Left lung (tissue), 14 donors: ENCODE results near the gene TMEM205. TPM values are rescaled to one million over a fixed set of nuclear protein-coding genes. Genes with fewer than 3 reads are reported as not detected.

Experiments used
- ATAC-seq: fragments of 200-7000 bp; cut with Tn5 transposase; one replicate; pipeline ENCODE4 v1.9.1; 2020; ENCODE audit warnings: moderate library complexity
- DNase-seq, 4 donors: peaks; one replicate each; pipeline ENCODE4 v3.0.0-alpha.2; 2013 to 2020
- H3K27ac ChIP-seq, 2 donors: fragments of 200-600 bp; sonication (generic) in 1 of 2; one replicate each; pipeline versions ENCODE4 v1.5.0 to v1.8.0; 2020 to 2021
- H3K27me3 ChIP-seq, 2 donors: fragments of 200-600 bp; sonication (generic) in 1 of 2; one replicate each; pipeline versions ENCODE4 v1.5.0 to v1.8.0; 2020 to 2021
- H3K36me3 ChIP-seq, 2 donors: fragments of 200-600 bp; sonication (generic) in 1 of 2; one replicate each; pipeline versions ENCODE4 v1.5.0 to v1.8.0; 2020 to 2021
- H3K4me1 ChIP-seq, 2 donors: fragments of 200-600 bp; one replicate each; pipeline ENCODE4 v1.8.0; 2021
- H3K4me3 ChIP-seq, 2 donors: fragments of 200-600 bp; sonication (generic) in 1 of 2; one replicate each; pipeline versions ENCODE4 v1.5.0 to v1.8.0; 2020 to 2021; ENCODE audit warnings: mild to moderate bottlenecking in 1 of 2
- H3K9me3 ChIP-seq, 2 donors: fragments of 200-600 bp; sonication (generic) in 1 of 2; one replicate each; pipeline versions ENCODE4 v1.5.0 to v1.8.0; 2020 to 2021
- CTCF ChIP-seq, 2 donors: fragments of 200-600 bp; sonication (generic) in 1 of 2; IDR thresholded peaks; one replicate each; pipeline versions ENCODE4 v1.5.0 to v1.8.0; 2021; ENCODE audit warnings: antibody characterized with exemption in 2 of 2
- intact Hi-C, 2 donors: fragments of 100-400 bp; cut with DNase I; formaldehyde crosslinking; loops; one replicate each; pipeline versions ENCODE4 v1.11.2 to v1.14.2; 2022
- long read RNA-seq, 12 donors: library from polyadenylated mRNA in 2 of 12; unstranded in 2 of 12; transcript quantifications; one replicate each; pipeline ENCODE4 v2.0.0 and lab custom pipeline, GENCODE V29; 2019 to 2026
- polyA plus RNA-seq, 6 donors: library from polyadenylated mRNA; unstranded; fragments of 120-200 nt; gene quantifications; one replicate each; pipeline ENCODE4 v1.2.1, GENCODE V29; 2013; ENCODE audit not compliant: insufficient read length in 6 of 6
- total RNA-seq, 2 donors: library from RNA; stranded (reverse); fragmentation: NEBNext Ultra II Directional; extraction: Animal tissue kit (Norgen Biotek cat#: 25700); gene quantifications; one replicate each; pipeline ENCODE4 v1.2.1, GENCODE V29; 2021
- donor health status: DM: no; HTN: yes; CAD: no.
- donor health status: DM: no; HTN: no; CAD: no.

TMEM205 gene
- total RNA-seq: 10 to 100 TPM; 71.4 to 88.0 TPM
- polyA plus RNA-seq: 10 to 100 TPM; 77.0 to 83.4 (median 79.0) TPM
- long read RNA-seq, donor 1, transcript TMEM205-201 (3 exons, 1,034 nt): minor isoform, 11 of 86 reads
- long read RNA-seq, donor 1, transcript TMEM205-210 (4 exons, 840 nt): minor isoform, 8 of 86 reads
- long read RNA-seq, donor 1, transcript TMEM205-216 (4 exons, 792 nt): major isoform, 42 of 86 reads
- long read RNA-seq, donor 1, transcript TMEM205-203 (2 exons, 1,147 nt): minor isoform, 11 of 86 reads
- long read RNA-seq, donor 1, partial matches to known transcripts: 0 of 86 reads
- long read RNA-seq, donor 1, other reads (novel, unspliced or antisense): 0 of 86 reads
- long read RNA-seq, donor 2, transcript TMEM205-203 (2 exons, 1,147 nt): minor isoform, 10 of 56 reads
- long read RNA-seq, donor 2, transcript TMEM205-201 (3 exons, 1,034 nt): minor isoform, 8 of 56 reads
- long read RNA-seq, donor 2, transcript TMEM205-216 (4 exons, 792 nt): major isoform, 17 of 56 reads
- long read RNA-seq, donor 2, partial matches to known transcripts: 16 of 56 reads
- long read RNA-seq, donor 2, other reads (novel, unspliced or antisense): 0 of 56 reads
- long read RNA-seq, donor 3, transcript TMEM205-201 (3 exons, 1,034 nt): minor isoform, 6 of 55 reads
- long read RNA-seq, donor 3, transcript TMEM205-210 (4 exons, 840 nt): minor isoform, 9 of 55 reads
- long read RNA-seq, donor 3, transcript TMEM205-203 (2 exons, 1,147 nt): minor isoform, 12 of 55 reads
- long read RNA-seq, donor 3, transcript TMEM205-216 (4 exons, 792 nt): major isoform, 20 of 55 reads
- long read RNA-seq, donor 3, partial matches to known transcripts: 0 of 55 reads
- long read RNA-seq, donor 3, other reads (novel, unspliced or antisense): 0 of 55 reads
- long read RNA-seq, donor 4, transcript TMEM205-205 (4 exons, 677 nt): minor isoform, 5 of 91 reads
- long read RNA-seq, donor 4, transcript TMEM205-216 (4 exons, 792 nt): major isoform, 50 of 91 reads
- long read RNA-seq, donor 4, transcript TMEM205-210 (4 exons, 840 nt): minor isoform, 13 of 91 reads
- long read RNA-seq, donor 4, transcript TMEM205-203 (2 exons, 1,147 nt): minor isoform, 8 of 91 reads
- long read RNA-seq, donor 4, partial matches to known transcripts: 1 of 91 reads
- long read RNA-seq, donor 4, other reads (novel, unspliced or antisense): 6 of 91 reads
- long read RNA-seq, donor 5, transcript TMEM205-216 (4 exons, 792 nt): major isoform, 28 of 58 reads
- long read RNA-seq, donor 5, transcript TMEM205-203 (2 exons, 1,147 nt): minor isoform, 7 of 58 reads
- long read RNA-seq, donor 5, transcript TMEM205-201 (3 exons, 1,034 nt): minor isoform, 10 of 58 reads
- long read RNA-seq, donor 5, partial matches to known transcripts: 0 of 58 reads
- long read RNA-seq, donor 5, other reads (novel, unspliced or antisense): 0 of 58 reads
- long read RNA-seq, donor 6, transcript TMEM205-210 (4 exons, 840 nt): minor isoform, 9 of 49 reads
- long read RNA-seq, donor 6, transcript TMEM205-216 (4 exons, 792 nt): major isoform, 24 of 49 reads
- long read RNA-seq, donor 6, transcript TMEM205-205 (4 exons, 677 nt): minor isoform, 6 of 49 reads
- long read RNA-seq, donor 6, partial matches to known transcripts: 0 of 49 reads
- long read RNA-seq, donor 6, other reads (novel, unspliced or antisense): 0 of 49 reads
- long read RNA-seq, donor 7, transcript TMEM205-210 (4 exons, 840 nt): minor isoform, 7 of 50 reads
- long read RNA-seq, donor 7, transcript TMEM205-201 (3 exons, 1,034 nt): minor isoform, 5 of 50 reads
- long read RNA-seq, donor 7, transcript TMEM205-203 (2 exons, 1,147 nt): minor isoform, 7 of 50 reads
- long read RNA-seq, donor 7, transcript TMEM205-216 (4 exons, 792 nt): major isoform, 24 of 50 reads
- long read RNA-seq, donor 7, partial matches to known transcripts: 0 of 50 reads
- long read RNA-seq, donor 7, other reads (novel, unspliced or antisense): 0 of 50 reads
- long read RNA-seq, donor 8, transcript TMEM205-216 (4 exons, 792 nt): major isoform, 31 of 61 reads
- long read RNA-seq, donor 8, transcript TMEM205-210 (4 exons, 840 nt): minor isoform, 7 of 61 reads
- long read RNA-seq, donor 8, transcript TMEM205-202 (4 exons, 916 nt): minor isoform, 8 of 61 reads
- long read RNA-seq, donor 8, transcript TMEM205-203 (2 exons, 1,147 nt): minor isoform, 7 of 61 reads
- long read RNA-seq, donor 8, partial matches to known transcripts: 0 of 61 reads
- long read RNA-seq, donor 8, other reads (novel, unspliced or antisense): 0 of 61 reads
- long read RNA-seq, donor 9, partial matches to known transcripts: 0 of 2 reads
- long read RNA-seq, donor 9, other reads (novel, unspliced or antisense): 0 of 2 reads
- long read RNA-seq, donor 10, transcript TMEM205-203 (2 exons, 1,147 nt): minor isoform, 6 of 156 reads
- long read RNA-seq, donor 10, transcript TMEM205-216 (4 exons, 792 nt): major isoform, 111 of 156 reads
- long read RNA-seq, donor 10, transcript TMEM205-210 (4 exons, 840 nt): minor isoform, 17 of 156 reads
- long read RNA-seq, donor 10, transcript TMEM205-202 (4 exons, 916 nt): minor isoform, 6 of 156 reads
- long read RNA-seq, donor 10, partial matches to known transcripts: 0 of 156 reads
- long read RNA-seq, donor 10, other reads (novel, unspliced or antisense): 7 of 156 reads
- long read RNA-seq, donor 11: 0 reads
- long read RNA-seq, donor 12, transcript TMEM205-216 (4 exons, 792 nt): major isoform, 17 of 37 reads
- long read RNA-seq, donor 12, transcript TMEM205-203 (2 exons, 1,147 nt): minor isoform, 7 of 37 reads
- long read RNA-seq, donor 12, partial matches to known transcripts: 0 of 37 reads
- long read RNA-seq, donor 12, other reads (novel, unspliced or antisense): 0 of 37 reads

GRCh38 chr19:11346104-11346940, at the start of gene TMEM205, which contains the start of gene CCDC159:
TSS of gene TMEM205 (minus strand) at chr19:11346268. CDS start at chr19:11345619, 649 bp downstream.
TSS of gene CCDC159 (plus strand) at chr19:11346519. CDS start at chr19:11346607, 88 bp downstream.
- DNase-seq (peak; percentile 95 to 99 (median 98)), ATAC-seq (peak; percentile 94)
- Histone ChIP-seq H3K27ac (peak within 1 kb of the TSS; percentile 84 to 88), H3K4me1 (peaks cover 16 to 33% of the 10 kb centered on the region in 2 donors), H3K27me3 (no peaks in the 10 kb centered on the region), H3K9me3 (peaks cover 0 to 7% of the 10 kb centered on the region in 2 donors), H3K36me3 (peaks cover 0 to 6% of the 10 kb centered on the region in 2 donors), H3K4me3 (peak within 1 kb of the TSS; percentile 67 to 69)
- intact Hi-C loops: no loop called here
- TF ChIP-seq CTCF (IDR thresholded peaks at IDR 0.05): no peak

DNA sequence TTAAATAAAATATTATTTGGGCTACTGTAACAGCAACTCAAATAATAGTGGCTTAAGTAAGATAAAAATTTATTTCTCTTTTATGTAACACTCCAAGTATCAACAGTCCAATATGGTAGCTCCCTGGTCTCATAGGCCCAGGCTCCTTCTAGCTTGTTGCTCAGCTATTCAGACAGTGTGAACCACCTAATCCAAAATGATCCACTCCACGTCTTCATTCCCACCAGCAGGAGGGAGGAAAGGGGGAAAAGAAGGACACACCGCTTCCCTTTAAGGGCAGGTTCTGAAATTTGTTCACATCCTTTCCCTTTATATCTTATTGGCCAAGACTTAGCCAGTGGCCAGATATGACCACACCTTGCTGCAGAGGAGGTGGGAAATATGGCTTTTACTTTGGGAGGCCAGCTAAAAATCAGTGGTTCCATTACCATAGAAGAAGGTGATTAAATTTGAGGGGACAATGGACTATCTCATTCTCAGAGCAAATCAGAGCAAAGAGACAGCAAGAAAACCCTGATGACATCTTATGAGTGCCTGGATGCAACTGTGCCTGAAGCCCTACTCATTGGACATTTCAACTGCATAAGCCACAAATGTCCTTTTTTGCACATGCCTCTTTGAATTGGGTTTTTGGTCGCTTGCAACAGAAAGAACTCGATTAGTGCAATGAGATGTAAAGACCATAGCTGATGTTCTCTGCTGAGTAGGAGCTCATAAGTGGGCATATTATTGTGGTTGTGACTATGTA, 45.0 kb upstream of the TMEM205 start:
- DNase-seq: no peak
- ATAC-seq: no peak
- Histone ChIP-seq H3K4me1 (peaks cover 0 to 15% of the 10 kb centered on the region in 2 donors), H3K27ac (no peak overlapping the region), H3K9me3 (peaks cover 0 to 10% of the 10 kb centered on the region in 2 donors), H3K4me3 (no peak overlapping the region), H3K36me3 (no peaks in the 10 kb centered on the region), H3K27me3 (no peaks in the 10 kb centered on the region)
- intact Hi-C loops: no loop called here
- TF ChIP-seq CTCF (IDR thresholded peaks at IDR 0.05): no peak

- Histone ChIP-seq H3K4me1 (peaks cover 0 to 15% of the 10 kb centered on the region in 2 donors), H3K27ac (no peak overlapping the region), H3K27me3 (no peaks in the 10 kb centered on the region), H3K36me3 (no peaks in the 10 kb centered on the region), H3K4me3 (no peak overlapping the region), H3K9me3 (peaks cover 0 to 10% of the 10 kb centered on the region in 2 donors)
- ATAC-seq (no peak), DNase-seq (no peak)
- intact Hi-C loops: no loop called here
- no peak for TF ChIP-seq CTCF (IDR thresholded peaks at IDR 0.05)
These were observed 44.3 kb upstream of the TMEM205 start for GRCh38 chr19:11390359-11390758.
